NCI-H345 (cell line): ENCODE data around the gene PRPF38A.

Source experiments
- DNase-seq: peaks from one replicate; lab custom pipeline; 2025; lab: John Stamatoyannopoulos, UW

PRPF38A gene

GRCh38 chr1:52400131-52400530 is 4.3 kb upstream of the PRPF38A start:
- no peak for DNase-seq

GRCh38 chr1:52402860-52403240 is 1.6 kb upstream of the PRPF38A start:
- DNase-seq = no peak

GRCh38 chr1:52403566-52404115 is 761 bp upstream of the PRPF38A start:
- peak; percentile 63 for DNase-seq

- DNase-seq = no peak
These were observed 555 bp downstream of the PRPF38A start for GRCh38 chr1:52404975-52405338.

GRCh38 chr1:52413410-52413989 is 9.1 kb downstream of the PRPF38A start:
- no peak for DNase-seq

- DNase-seq = no peak
These were observed 10.5 kb downstream of the PRPF38A start for GRCh38 chr1:52414942-52415341.

- DNase-seq = no peak
These were observed 12.4 kb downstream of the PRPF38A start for GRCh38 chr1:52416811-52417210.

- no peak for DNase-seq
These were observed 16.3 kb downstream of the PRPF38A start for GRCh38 chr1:52420713-52421112.

GRCh38 chr1:52423055-52423454 is 18.7 kb downstream of the PRPF38A start:
- no peak for DNase-seq

- DNase-seq = no peak
These were observed 19.4 kb downstream of the PRPF38A start for GRCh38 chr1:52423771-52424170.

GRCh38 chr1:52424231-52424636 is 19.8 kb downstream of the PRPF38A start:
- DNase-seq = no peak

GRCh38 chr1:52424813-52425212 is 20.4 kb downstream of the PRPF38A start:
- no peak for DNase-seq

GRCh38 chr1:52426371-52426770 is 22.0 kb downstream of the PRPF38A start:
- DNase-seq = no peak

- no peak for DNase-seq
These were observed 22.8 kb downstream of the PRPF38A start for GRCh38 chr1:52427152-52427551.

- DNase-seq = no peak
These were observed 28.4 kb downstream of the PRPF38A start for GRCh38 chr1:52432807-52433206.

- DNase-seq = no peak
These were observed 30.8 kb downstream of the PRPF38A start for GRCh38 chr1:52435211-52435610.

- DNase-seq = no peak
These were observed 31.2 kb downstream of the PRPF38A start for GRCh38 chr1:52435650-52436049.

- no peak for DNase-seq
These were observed 32.4 kb downstream of the PRPF38A start for GRCh38 chr1:52436817-52437216.

GRCh38 chr1:52439976-52440375 is 35.6 kb downstream of the PRPF38A start:
- no peak for DNase-seq

GRCh38 chr1:52444463-52444862 is 40.1 kb downstream of the PRPF38A start:
- no peak for DNase-seq

GRCh38 chr1:52454127-52454526 is 49.7 kb downstream of the PRPF38A start:
- no peak for DNase-seq

- DNase-seq = no peak
These were observed 50.4 kb downstream of the PRPF38A start for GRCh38 chr1:52454779-52455178.

GRCh38 chr1:52455686-52456085 is 51.3 kb downstream of the PRPF38A start:
- DNase-seq = no peak

- DNase-seq = no peak
These were observed 56.3 kb downstream of the PRPF38A start for GRCh38 chr1:52460694-52461093.
